Ovary (tissue), 3 donors: ENCODE data around the gene IZUMO1.

Source experiments
- CTCF ChIP-seq, 3 donors: fragments of 450-650 bp in 2 of 3; fragments of 200-600 bp in 1 of 3; IDR thresholded peaks; one replicate each; pipeline versions ENCODE4 v1.5.1 to v1.8.0; 2016 to 2022; ENCODE audit warnings: antibody characterized with exemption in 3 of 3, mild to moderate bottlenecking in 1 of 3
- EP300 ChIP-seq: sonication (generic); formaldehyde crosslinking; IDR thresholded peaks from one replicate; pipeline ENCODE4 v1.6.1; 2017; ENCODE audit warnings: antibody characterized with exemption
- POLR2A ChIP-seq: fragments of 450-650 bp; IDR thresholded peaks from one replicate; pipeline ENCODE4 v1.6.1; 2017; ENCODE audit warnings: antibody characterized with exemption, mild to moderate bottlenecking, moderate library complexity
- donor health status: DM: no; HTN: no; CAD: no.

GRCh38 chr19:48777139-48777538 is 30.4 kb upstream of the IZUMO1 start:
- no peak for TF ChIP-seq POLR2A
- TF ChIP-seq CTCF (IDR thresholded peaks at IDR 0.05): no peak
- TF ChIP-seq EP300: no peak
